SK-N-SH (cell line): Measurements from ENCODE around the gene OPCML. TPM values are rescaled to one million over a fixed set of nuclear protein-coding genes. Genes with fewer than 3 reads are reported as not detected.
A peak's percentile ranks its signal among the peaks of the same experiment; 100 is the strongest.

Source experiments
- CTCF ChIA-PET: fragments of 300-600, 350-600 bp; formaldehyde crosslinking; extraction: SDS; loops from one replicate; lab custom pipeline; 2021; lab: Yijun Ruan, JAX
- POLR2A ChIA-PET: fragments of 350-600 bp; sonication (Branson Sonifier 250); formaldehyde crosslinking; extraction: SDS; loops from one replicate; lab custom pipeline; 2020; ENCODE audit warnings: antibody characterized with exemption, inconsistent platforms; lab: Yijun Ruan, JAX
- DNase-seq: peaks from one replicate; pipeline ENCODE4 v3.0.0; 2012
- H2AFZ ChIP-seq: fragments of 200-600 bp; sonication (generic); 2 replicates; pipeline ENCODE4 v1.8.1; 2016; ENCODE audit warnings: antibody characterized with exemption, mild to moderate bottlenecking, low read depth
- H3F3A ChIP-seq: fragments of 200-600 bp; sonication (generic); replicated peaks from 2 replicates; pipeline ENCODE3; 2016; ENCODE audit warnings: antibody characterized with exemption, mild to moderate bottlenecking; ENCODE audit not compliant: insufficient read depth
- H3K27ac ChIP-seq, 2 experiments: fragments of 200-500 bp in 1 of 2; fragments of 200-600 bp in 1 of 2; sonication (Bioruptor generic) in 1 of 2; sonication (generic), shearing (Covaris generic) in 1 of 2; 2 replicates each; pipeline versions ENCODE4 v1.5.1 to v1.6.1; 2014 to 2016; ENCODE audit warnings: low read depth in 2 of 2, inconsistent platforms in 1 of 2, low read length in 1 of 2, mild to moderate bottlenecking in 1 of 2, mixed read lengths in 1 of 2
- H3K27me3 ChIP-seq: fragments of 200-600 bp; sonication (generic), shearing (Covaris generic); 2 replicates; pipeline ENCODE4 v1.6.1; 2016; ENCODE audit warnings: mixed run types; ENCODE audit not compliant: insufficient read depth
- H3K36me3 ChIP-seq, 2 experiments: fragments of 200-500 bp in 1 of 2; fragments of 200-600 bp in 1 of 2; sonication (Bioruptor generic) in 1 of 2; sonication (generic) in 1 of 2; replicated peaks in 1 of 2; 2 replicates each; pipeline versions ENCODE3 to v1.5.1; 2014 to 2016; ENCODE audit warnings: low read length in 1 of 2, mild to moderate bottlenecking in 1 of 2; ENCODE audit not compliant: insufficient read depth in 2 of 2, control insufficient read depth in 1 of 2
- H3K4me1 ChIP-seq, 2 experiments: fragments of 200-500 bp in 1 of 2; fragments of 200-600 bp in 1 of 2; sonication (Bioruptor generic) in 1 of 2; sonication (generic), shearing (Covaris generic) in 1 of 2; 2 replicates each; pipeline versions ENCODE4 v1.5.1 to v1.6.1; 2014 to 2016; ENCODE audit warnings: low read depth in 1 of 2, low read length in 1 of 2, mixed run types in 1 of 2; ENCODE audit not compliant: insufficient read depth in 2 of 2, control insufficient read depth in 1 of 2
- H3K4me2 ChIP-seq: fragments of 200-600 bp; sonication (generic), shearing (Covaris generic); 2 replicates; pipeline ENCODE4 v1.6.1; 2017; ENCODE audit warnings: mixed run types
- H3K4me3 ChIP-seq, 2 experiments: fragments of 200-500 bp in 1 of 2; fragments of 200-600 bp in 1 of 2; sonication (Bioruptor generic) in 1 of 2; sonication (generic), shearing (Covaris generic) in 1 of 2; 2 replicates each; pipeline versions ENCODE4 v1.5.1 to v1.8.1; 2014 to 2016; ENCODE audit warnings: low read depth in 2 of 2, inconsistent platforms in 1 of 2, low read length in 1 of 2, mild to moderate bottlenecking in 1 of 2, mixed read lengths in 1 of 2, moderate library complexity in 1 of 2
- H3K79me2 ChIP-seq: fragments of 200-600 bp; sonication (generic); 2 replicates; pipeline ENCODE4 v1.8.1; 2017; ENCODE audit warnings: mild to moderate bottlenecking; ENCODE audit not compliant: insufficient read depth
- H3K9ac ChIP-seq: fragments of 200-600 bp; sonication (generic); 2 replicates; pipeline ENCODE4 v1.6.1; 2017; ENCODE audit warnings: mixed run types
- H3K9me2 ChIP-seq: fragments of 200-600 bp; sonication (generic); 2 replicates; pipeline ENCODE4 v1.6.1; 2017; ENCODE audit warnings: mixed run types
- H3K9me3 ChIP-seq: fragments of 200-600 bp; sonication (generic); 2 replicates; pipeline ENCODE4 v1.6.1; 2017; ENCODE audit warnings: mixed run types, mild to moderate bottlenecking, moderate library complexity
- H4K20me1 ChIP-seq: fragments of 200-600 bp; sonication (generic); 2 replicates; pipeline ENCODE4 v1.6.1; 2017; ENCODE audit warnings: mild to moderate bottlenecking, mixed run types; ENCODE audit not compliant: insufficient read depth
- CHD2 ChIP-seq: fragments of 150-350 bp; IDR thresholded peaks from 2 replicates; pipeline ENCODE4 v1.6.1; 2018; ENCODE audit warnings: low read length; ENCODE audit not compliant: partially characterized antibody
- CTCF ChIP-seq: fragments of 200-600 bp; sonication (generic); IDR thresholded peaks from 2 replicates; pipeline ENCODE4 v1.6.1; 2017; ENCODE audit warnings: antibody characterized with exemption, mild to moderate bottlenecking, moderate library complexity
- ELF1 ChIP-seq: IDR thresholded peaks from 2 replicates; pipeline ENCODE4 v1.4.0; 2012
- EP300 ChIP-seq, 2 experiments: IDR thresholded peaks; 2 replicates each; pipeline versions ENCODE4 v1.4.0 to v1.6.1; 2012; ENCODE audit warnings: borderline replicate concordance in 1 of 2, low read depth in 1 of 2, low read length in 1 of 2
- EZH2phosphoT487 ChIP-seq: fragments of 200-600 bp; sonication (generic); IDR thresholded peaks from 2 replicates; pipeline ENCODE4 v1.6.1; 2017; ENCODE audit warnings: low read depth, mixed run types, mild to moderate bottlenecking, antibody characterized with exemption, moderate library complexity, borderline replicate concordance
- FOXM1 ChIP-seq: IDR thresholded peaks from 2 replicates; pipeline ENCODE4 v1.4.0; 2012; ENCODE audit warnings: low read depth, mild to moderate bottlenecking
- MAX ChIP-seq: IDR thresholded peaks from 2 replicates; pipeline ENCODE4 v1.4.0; 2012; ENCODE audit warnings: low read depth
- REST ChIP-seq: IDR thresholded peaks from 2 replicates; pipeline ENCODE4 v1.6.1; 2012; ENCODE audit warnings: mild to moderate bottlenecking, low read depth, low read length, moderate library complexity
- SIN3A ChIP-seq: IDR thresholded peaks from 2 replicates; pipeline ENCODE4 v1.6.1; 2012; ENCODE audit warnings: low read depth, mild to moderate bottlenecking, low read length, moderate library complexity, borderline replicate concordance
- TAF1 ChIP-seq: IDR thresholded peaks from 2 replicates; pipeline ENCODE4 v1.6.1; 2012; ENCODE audit warnings: low read depth, mild to moderate bottlenecking, low read length, moderate library complexity, borderline replicate concordance
- TCF12 ChIP-seq: IDR thresholded peaks from 2 replicates; pipeline ENCODE4 v1.4.0; 2012
- TEAD4 ChIP-seq: IDR thresholded peaks from 2 replicates; pipeline ENCODE4 v1.4.0; 2012; ENCODE audit warnings: mild to moderate bottlenecking, borderline replicate concordance; ENCODE audit not compliant: insufficient read depth
- USF1 ChIP-seq: IDR thresholded peaks from 2 replicates; pipeline ENCODE4 v1.4.0; 2012; ENCODE audit warnings: low read depth, borderline replicate concordance
- USF2 ChIP-seq: fragments of 150-350 bp; IDR thresholded peaks from 2 replicates; pipeline ENCODE4 v1.6.1; 2017; ENCODE audit warnings: antibody characterized with exemption, low read length, low read depth, borderline replicate concordance
- YY1 ChIP-seq: IDR thresholded peaks from 2 replicates; pipeline ENCODE4 v1.4.0; 2012; ENCODE audit warnings: low read depth, mild to moderate bottlenecking
- WGBS: methylation state at CpG from one replicate; pipeline ENCODE4 v1.1.6; 2017; ENCODE audit warnings: low lambda C conversion rate; 5-methylcytosine and 5-hydroxymethylcytosine counted together
- polyA plus RNA-seq, 3 experiments: library from polyadenylated mRNA; depleted of rRNA; stranded (reverse); fragments of >200 nt; gene quantifications; 2 replicates each; pipeline ENCODE4 v1.2.3, GENCODE V29; 2012

OPCML gene
- polyA plus RNA-seq, 1 of the 3 experiments (the other 2 are of a cell fraction): not detected

- no peaks in the 10 kb centered on the region for H3K4me1 ChIP-seq
- no peaks in the 10 kb centered on the region for H3K9me2 ChIP-seq
- no peaks in the 10 kb centered on the region for H3K36me3 ChIP-seq
- H3K4me2 ChIP-seq: no peak overlapping the region
- no peak overlapping the region for H3K4me3 ChIP-seq
- 16% methylated on average over 16 of the region's 16 CpGs for WGBS
- peak; percentile 24 for DNase-seq
- no peak overlapping the region for H3K27ac ChIP-seq
- no peaks in the 10 kb centered on the region for H3K9me3 ChIP-seq
- H3K79me2 ChIP-seq: no peaks in the 10 kb centered on the region
- POLR2A ChIA-PET: no interaction called here
- H4K20me1 ChIP-seq: no peaks in the 10 kb centered on the region
- no peak overlapping the region for H3K9ac ChIP-seq
- TF ChIP-seq REST (no peak), FOXM1 (no peak), TAF1 (no peak), EP300 (IDR thresholded peaks at IDR 0.05; ENCODE audit: borderline replicate concordance in 1 of 2, low read depth in 1 of 2, low read length in 1 of 2) (no peak), TEAD4 (no peak), MAX (no peak), YY1 (no peak), TCF12 (no peak), USF1 (no peak), CHD2 (no peak), USF2 (no peak), SIN3A (no peak), EZH2phosphoT487 (no peak), ELF1 (no peak), CTCF (no peak)
- no peaks in the 10 kb centered on the region for H3F3A ChIP-seq
- H2AFZ ChIP-seq: no peak overlapping the region
- CTCF ChIA-PET: interaction anchor here (0.8 to 1.6 kb wide), 3 partner anchors 9 to 39 kb away, joined by 3 to 13 read pairs (median 4); no protein-coding TSS in a partner anchor
- H3K27me3 ChIP-seq: no peaks in the 10 kb centered on the region
Observed at GRCh38 chr11:133173810-133174412, 358.4 kb downstream of the OPCML start.
